G401 (cell line): Measurements from ENCODE around the gene PLEKHO1. TPM values are rescaled to one million over a fixed set of nuclear protein-coding genes. Genes with fewer than 3 reads are reported as not detected.
A peak's percentile ranks its signal among the peaks of the same experiment; 100 is the strongest.
"Not testable (repeated sequence)": the region's sequence is repeated elsewhere in the genome, so short reads cannot be mapped to it uniquely, and the experiment has no call there.

Experiments
- DNase-seq: peaks from one replicate; pipeline ENCODE4 v3.0.0-alpha.2; 2015; ENCODE audit warnings: low spot score
- in situ Hi-C: cut with HindIII; loops from 2 replicates; pipeline ENCODE4 v1.10.0; 2016; ENCODE audit warnings: low sequenced_read_pairs, mixed read lengths
- total RNA-seq: library from RNA; depleted of rRNA; stranded (reverse); fragments of >200 nt; shearing (Covaris generic); gene quantifications from 2 replicates; pipeline ENCODE4 v1.2.3, GENCODE V29; 2014; rRNA removed

The PLEKHO1 gene
- 42.9 and 45.6 TPM in 2 replicates for total RNA-seq

- in situ Hi-C loops: no loop called here
- DNase-seq: peak; percentile 74
These were observed at the start of gene PLEKHO1 for GRCh38 chr1:150149271-150150132. TSS of gene PLEKHO1 (plus strand) at chr1:150149916. CDS start at chr1:150150258, 342 bp downstream.

- in situ Hi-C loops: no loop called here
- DNase-seq: no peak
These were observed 46.7 kb upstream of the PLEKHO1 start for GRCh38 chr1:150102986-150103385.

GRCh38 chr1:150106341-150106740, 43.4 kb upstream of the PLEKHO1 start:
- in situ Hi-C loops: no loop called here
- DNase-seq: no peak

- no peak for DNase-seq
- in situ Hi-C loops: no loop called here
These were observed 40.1 kb upstream of the PLEKHO1 start for GRCh38 chr1:150109586-150109985.

- in situ Hi-C loops: no loop called here
- no peak for DNase-seq
These were observed 39.6 kb upstream of the PLEKHO1 start for GRCh38 chr1:150110116-150110515.

- in situ Hi-C loops: no loop called here
- DNase-seq: no peak
These were observed 38.0 kb upstream of the PLEKHO1 start for GRCh38 chr1:150111670-150112069.

- in situ Hi-C loops: no loop called here
These were observed 34.6 kb upstream of the PLEKHO1 start for GRCh38 chr1:150115121-150115520.

GRCh38 chr1:150118716-150119115, 31.0 kb upstream of the PLEKHO1 start:
- in situ Hi-C loops: no loop called here

More at GRCh38 chr1:150115121-150115520, 34.6 kb upstream of the PLEKHO1 start:
- no peak for DNase-seq

GRCh38 chr1:150121236-150121862, 28.4 kb upstream of the PLEKHO1 start:
- DNase-seq: no peak
- in situ Hi-C loops: no loop called here

More at GRCh38 chr1:150118716-150119115, 31.0 kb upstream of the PLEKHO1 start:
- no peak for DNase-seq

GRCh38 chr1:150126811-150127210, 22.9 kb upstream of the PLEKHO1 start:
- DNase-seq: no peak

GRCh38 chr1:150127464-150127863, 22.3 kb upstream of the PLEKHO1 start:
- DNase-seq: no peak
- in situ Hi-C loops: no loop called here

More at GRCh38 chr1:150126811-150127210, 22.9 kb upstream of the PLEKHO1 start:
- in situ Hi-C loops: no loop called here

GRCh38 chr1:150127868-150128267, 21.8 kb upstream of the PLEKHO1 start:
- DNase-seq: no peak

GRCh38 chr1:150132372-150132771, 17.3 kb upstream of the PLEKHO1 start:
- DNase-seq: no peak
- in situ Hi-C loops: no loop called here

More at GRCh38 chr1:150127868-150128267, 21.8 kb upstream of the PLEKHO1 start:
- in situ Hi-C loops: no loop called here

- DNase-seq: no peak
- in situ Hi-C loops: no loop called here
These were observed 15.2 kb upstream of the PLEKHO1 start for GRCh38 chr1:150134537-150134936.

GRCh38 chr1:150135400-150135799, 14.3 kb upstream of the PLEKHO1 start:
- in situ Hi-C loops, DNase-seq: not testable (repeated sequence)

GRCh38 chr1:150138044-150138443, 11.7 kb upstream of the PLEKHO1 start:
- no peak for DNase-seq
- in situ Hi-C loops: no loop called here

GRCh38 chr1:150141452-150141851, 8.3 kb upstream of the PLEKHO1 start:
- no peak for DNase-seq
- in situ Hi-C loops: no loop called here

GRCh38 chr1:150142083-150142482, 7.6 kb upstream of the PLEKHO1 start:
- in situ Hi-C loops: no loop called here
- DNase-seq: no peak

- in situ Hi-C loops: no loop called here
- DNase-seq: no peak
These were observed 5.1 kb upstream of the PLEKHO1 start for GRCh38 chr1:150144606-150145005.

- in situ Hi-C loops, DNase-seq: not testable (repeated sequence)
These were observed 3.7 kb upstream of the PLEKHO1 start for GRCh38 chr1:150146016-150146415.
